Measurements from ENCODE around the gene EPS8L3. TPM values are rescaled to one million over a fixed set of nuclear protein-coding genes. Genes with fewer than 3 reads are reported as not detected.
A peak's percentile ranks its signal among the peaks of the same experiment; 100 is the strongest.

The EPS8L3 gene
- total and polyA plus RNA-seq, 12 donors: 0.08 to 0.32 TPM; not detected in 10

GRCh38 chr1:109794319-109795132 is 30.8 kb upstream of the EPS8L3 start:
- Histone ChIP-seq H3K27ac (peak overlapping the region in 1 of 5 donors; percentile 38), H3K27me3 (no peaks in the 10 kb centered on the region), H3K4me3 (no peak overlapping the region), H3K9me3 (replicated peaks in 1 of 3) (no peaks in the 10 kb centered on the region), H3K36me3 (replicated peaks in 1 of 2) (no peaks in the 10 kb centered on the region), H3K4me1 (replicated peaks in 1 of 2) (peaks cover 11 to 34% of the 10 kb centered on the region in 2 donors)
- WGBS, 4 donors: 75 to 84% (median 83%) methylated on average over 14 to 19 of the region's 19 CpGs
- no peak for TF ChIP-seq CTCF (IDR thresholded peaks at IDR 0.05)
- TF ChIP-seq POLR2A (IDR thresholded peaks at IDR 0.05): no peak
- intact Hi-C loops (cut with DNase I): loop anchor here in 1 of 2 donors (5.0 kb wide), 1 partner anchor 118 kb away; the partner anchor contains the start of gene CSF1
- peak in 3 of 7 donors; percentile 7 to 41 (median 15) for DNase-seq

GRCh38 chr1:109793486-109794318 is 30.0 kb upstream of the EPS8L3 start:
- Histone ChIP-seq H3K4me1 (replicated peaks in 1 of 2) (peaks cover 11 to 34% of the 10 kb centered on the region in 2 donors), H3K36me3 (replicated peaks in 1 of 2) (no peaks in the 10 kb centered on the region), H3K9me3 (replicated peaks in 1 of 3) (no peaks in the 10 kb centered on the region), H3K4me3 (no peak overlapping the region), H3K27ac (peak overlapping the region in 1 of 5 donors; percentile 38), H3K27me3 (no peaks in the 10 kb centered on the region)
- intact Hi-C loops (cut with DNase I): loop anchor here in 1 of 2 donors (5.0 kb wide), 1 partner anchor 119 kb away; the partner anchor contains the start of gene CSF1
- peak in 4 of 7 donors; percentile 21 to 66 (median 36) for DNase-seq
- 58 to 68% (median 61%) methylated on average over 11 of the region's 11 CpGs for WGBS, 4 donors
- TF ChIP-seq CTCF (IDR thresholded peaks at IDR 0.05): no peak
- TF ChIP-seq POLR2A (IDR thresholded peaks at IDR 0.05): no peak

GRCh38 chr1:109793089-109793485 is 29.4 kb upstream of the EPS8L3 start:
- no peaks in the 10 kb centered on the region for H3K36me3 ChIP-seq (replicated peaks in 1 of 2)
- peak overlapping the region in 1 of 5 donors; percentile 38 for H3K27ac ChIP-seq
- DNase-seq: peak in 2 of 7 donors; percentile 6 to 35
- intact Hi-C loops (cut with DNase I): loop anchor here in 1 of 2 donors (5.0 kb wide), 1 partner anchor 119 kb away; the partner anchor contains the start of gene CSF1
- H3K4me3 ChIP-seq: no peak overlapping the region
- H3K27me3 ChIP-seq: no peaks in the 10 kb centered on the region
- peaks cover 11 to 34% of the 10 kb centered on the region in 2 donors for H3K4me1 ChIP-seq (replicated peaks in 1 of 2)
- TF ChIP-seq CTCF (IDR thresholded peaks at IDR 0.05) (no peak), POLR2A (IDR thresholded peaks at IDR 0.05) (no peak)
- 56 to 80% (median 70%) methylated on average over 4 to 5 of the region's 5 CpGs for WGBS, 4 donors
- H3K9me3 ChIP-seq (replicated peaks in 1 of 3): no peaks in the 10 kb centered on the region
